ENCODE results near the gene KIAA1671. TPM values are rescaled to one million over a fixed set of nuclear protein-coding genes. Genes with fewer than 3 reads are reported as not detected.
A peak's percentile ranks its signal among the peaks of the same experiment; 100 is the strongest.

The KIAA1671 gene
- total RNA-seq, 1 donor: 10.7 TPM

DNA sequence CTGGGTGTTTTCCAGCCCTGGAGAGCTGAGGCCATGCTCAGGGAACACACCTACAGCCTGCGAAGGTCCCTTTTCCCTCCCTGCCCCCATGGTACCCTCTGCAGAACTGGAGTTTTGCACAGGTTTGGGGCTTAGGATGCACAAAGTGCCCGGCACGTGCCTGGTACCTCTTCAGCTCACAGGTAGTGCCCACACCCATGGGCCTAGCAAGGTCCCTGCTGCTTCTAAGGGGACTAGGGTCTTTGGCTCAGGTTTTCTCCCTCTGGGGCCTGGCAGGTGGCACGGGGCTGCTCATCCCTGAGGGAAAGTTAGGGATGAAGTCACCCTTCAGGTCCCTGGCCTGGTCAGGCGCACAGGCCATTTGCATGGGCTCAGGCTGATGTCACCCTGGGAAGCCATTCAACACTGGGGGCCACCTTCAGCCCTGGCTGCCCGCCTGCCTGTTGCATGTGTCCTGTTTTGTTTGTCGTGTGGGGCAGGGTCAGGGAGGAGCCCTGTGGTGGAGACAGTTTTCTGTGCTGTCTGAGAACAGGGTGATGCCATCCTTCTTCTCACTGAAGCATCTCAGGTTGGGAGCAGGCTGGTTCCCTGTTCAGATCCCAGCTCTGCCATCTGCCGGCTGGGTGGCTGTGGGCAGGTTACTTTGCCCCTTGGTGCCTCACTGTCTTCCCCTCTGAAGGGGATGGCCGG is 178.8 kb downstream of the KIAA1671 start:
- H3K4me3 ChIP-seq (ENCODE audit: low read depth, low read length): no peak overlapping the region
- no peak for DNase-seq (ENCODE audit: low read depth)
- TF ChIP-seq, protein P1, sequence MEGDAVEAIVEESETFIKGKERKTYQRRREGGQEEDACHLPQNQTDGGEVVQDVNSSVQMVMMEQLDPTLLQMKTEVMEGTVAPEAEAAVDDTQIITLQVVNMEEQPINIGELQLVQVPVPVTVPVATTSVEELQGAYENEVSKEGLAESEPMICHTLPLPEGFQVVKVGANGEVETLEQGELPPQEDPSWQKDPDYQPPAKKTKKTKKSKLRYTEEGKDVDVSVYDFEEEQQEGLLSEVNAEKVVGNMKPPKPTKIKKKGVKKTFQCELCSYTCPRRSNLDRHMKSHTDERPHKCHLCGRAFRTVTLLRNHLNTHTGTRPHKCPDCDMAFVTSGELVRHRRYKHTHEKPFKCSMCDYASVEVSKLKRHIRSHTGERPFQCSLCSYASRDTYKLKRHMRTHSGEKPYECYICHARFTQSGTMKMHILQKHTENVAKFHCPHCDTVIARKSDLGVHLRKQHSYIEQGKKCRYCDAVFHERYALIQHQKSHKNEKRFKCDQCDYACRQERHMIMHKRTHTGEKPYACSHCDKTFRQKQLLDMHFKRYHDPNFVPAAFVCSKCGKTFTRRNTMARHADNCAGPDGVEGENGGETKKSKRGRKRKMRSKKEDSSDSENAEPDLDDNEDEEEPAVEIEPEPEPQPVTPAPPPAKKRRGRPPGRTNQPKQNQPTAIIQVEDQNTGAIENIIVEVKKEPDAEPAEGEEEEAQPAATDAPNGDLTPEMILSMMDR (IDR thresholded peaks at IDR 0.05; ENCODE audit: insufficient read depth, low read length): no peak

DNA sequence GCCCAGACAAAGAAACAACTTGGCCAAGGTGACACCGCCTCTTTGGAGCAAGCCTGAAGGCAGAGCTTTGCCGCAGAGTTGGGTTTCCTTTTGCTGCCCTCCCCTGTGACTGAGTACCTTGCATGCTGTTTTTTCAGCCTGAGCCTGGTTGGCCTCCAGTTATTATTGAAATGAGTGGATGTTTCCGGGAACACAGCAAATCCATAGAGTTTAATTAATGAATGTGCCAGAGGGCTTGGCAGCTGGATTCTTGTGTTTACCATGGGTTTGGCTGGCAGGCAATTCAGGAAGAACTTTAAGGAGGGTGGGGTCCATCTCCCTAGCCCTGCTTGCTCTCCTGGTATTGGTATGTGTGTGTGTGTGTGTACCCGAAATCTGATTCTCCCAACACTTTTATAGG is 181.5 kb downstream of the KIAA1671 start:
- TF ChIP-seq, protein P1 (IDR thresholded peaks at IDR 0.05; ENCODE audit: insufficient read depth, low read length): no peak
- H3K4me3 ChIP-seq (ENCODE audit: low read depth, low read length): no peak overlapping the region
- peak; percentile 39 for DNase-seq (ENCODE audit: low read depth)

DNA sequence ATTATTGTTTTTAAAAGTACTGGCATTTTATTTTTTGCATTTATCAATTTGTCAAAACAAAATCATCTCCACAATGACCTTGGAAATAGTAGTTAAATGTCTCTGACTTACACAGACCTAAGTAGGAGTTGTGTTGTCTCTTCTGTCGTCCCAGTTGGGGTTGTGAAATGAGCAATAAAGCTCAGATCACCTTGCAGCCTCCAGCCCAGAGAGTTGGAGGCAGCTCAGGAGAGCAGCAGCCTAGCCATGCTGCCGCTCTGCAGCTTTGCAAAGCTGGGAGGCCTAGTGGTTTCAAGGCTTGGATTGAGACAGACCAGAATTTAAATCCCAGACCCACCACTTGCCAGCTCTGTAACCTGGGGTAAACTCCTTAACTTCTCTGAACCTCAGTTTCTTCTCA is 181.9 kb downstream of the KIAA1671 start:
- DNase-seq (ENCODE audit: low read depth): no peak
- no peak overlapping the region for H3K4me3 ChIP-seq (ENCODE audit: low read depth, low read length)
- TF ChIP-seq, protein P1 (IDR thresholded peaks at IDR 0.05; ENCODE audit: insufficient read depth, low read length): no peak

DNA sequence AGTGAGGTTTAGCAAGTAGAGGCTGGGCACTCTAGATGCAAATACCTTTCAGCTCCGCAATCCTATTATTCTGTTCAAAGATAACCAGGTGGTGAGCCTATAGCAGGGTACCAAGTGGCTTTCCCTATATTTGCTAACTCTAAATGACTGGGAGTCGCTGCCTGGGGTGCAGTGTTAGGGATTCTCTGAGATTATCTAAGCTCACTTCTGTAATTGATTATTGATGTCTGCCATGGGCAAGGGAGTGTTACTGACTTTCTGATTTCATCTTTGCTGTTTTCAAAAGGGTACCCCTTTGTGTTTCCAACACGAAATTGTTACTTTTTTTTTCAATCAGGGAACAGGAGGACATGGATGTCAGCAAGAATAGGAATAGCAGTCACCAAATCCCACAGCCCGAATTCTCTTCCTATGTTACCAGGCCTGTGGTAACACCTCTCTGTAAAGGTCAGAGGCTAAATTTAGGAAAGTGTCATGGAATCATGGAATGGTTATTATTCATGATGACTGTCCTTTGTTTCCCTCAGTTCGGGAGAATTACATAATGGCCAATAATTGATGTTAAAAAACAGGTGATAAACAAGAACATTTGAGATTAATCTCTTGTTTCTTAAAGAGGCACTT is 184.5 kb downstream of the KIAA1671 start:
- no peak overlapping the region for H3K4me3 ChIP-seq (ENCODE audit: low read depth, low read length)
- TF ChIP-seq, protein P1 (IDR thresholded peaks at IDR 0.05; ENCODE audit: insufficient read depth, low read length): no peak
- no peak for DNase-seq (ENCODE audit: low read depth)

DNA sequence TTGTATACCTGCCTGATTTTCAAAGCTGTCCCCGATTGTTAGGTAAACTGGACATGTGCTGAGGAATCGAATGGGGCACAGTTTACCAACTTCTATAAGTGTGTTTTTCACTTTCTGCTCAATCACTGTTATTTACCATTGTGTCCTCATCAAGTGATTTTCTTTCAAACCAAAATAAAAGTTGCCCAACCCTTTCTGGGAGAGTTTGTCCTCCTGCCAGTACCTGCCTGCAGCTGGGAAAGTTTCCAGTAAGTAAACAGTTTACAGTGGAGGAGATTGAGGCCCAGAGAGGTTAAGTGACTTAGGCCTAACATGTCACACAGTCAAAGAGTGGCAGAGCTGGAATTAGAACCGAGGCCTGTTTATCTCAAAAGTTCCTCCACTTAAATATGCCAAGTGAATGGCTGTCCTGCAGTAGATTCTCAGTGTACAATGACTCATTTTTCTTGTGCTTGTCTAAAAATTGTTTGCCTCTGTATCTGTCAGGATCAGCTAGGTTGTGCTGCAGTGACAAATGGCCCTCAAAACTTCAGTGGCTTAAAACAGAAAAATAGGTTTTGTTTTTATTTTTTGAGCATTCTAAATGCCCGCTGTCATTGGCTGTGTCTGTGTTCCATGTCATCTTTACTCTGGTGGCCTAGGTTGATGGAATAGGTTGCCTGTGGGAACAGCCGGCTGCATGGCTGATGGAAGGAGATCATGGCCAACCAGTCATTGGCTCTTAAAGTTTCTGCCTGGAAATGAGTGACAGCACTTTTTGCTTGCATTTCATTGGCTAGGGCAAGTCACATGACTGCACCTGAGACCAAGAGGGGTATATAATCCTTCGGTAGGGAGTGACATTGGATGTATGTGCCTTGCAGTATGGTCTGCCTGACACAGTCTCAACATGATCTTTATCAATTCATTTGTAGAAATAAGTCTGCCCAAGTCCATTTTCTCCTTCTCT is 185.3 kb downstream of the KIAA1671 start:
- TF ChIP-seq, protein P1 (IDR thresholded peaks at IDR 0.05; ENCODE audit: insufficient read depth, low read length): no peak
- H3K4me3 ChIP-seq (ENCODE audit: low read depth, low read length): no peak overlapping the region
- DNase-seq (ENCODE audit: low read depth): no peak

DNA sequence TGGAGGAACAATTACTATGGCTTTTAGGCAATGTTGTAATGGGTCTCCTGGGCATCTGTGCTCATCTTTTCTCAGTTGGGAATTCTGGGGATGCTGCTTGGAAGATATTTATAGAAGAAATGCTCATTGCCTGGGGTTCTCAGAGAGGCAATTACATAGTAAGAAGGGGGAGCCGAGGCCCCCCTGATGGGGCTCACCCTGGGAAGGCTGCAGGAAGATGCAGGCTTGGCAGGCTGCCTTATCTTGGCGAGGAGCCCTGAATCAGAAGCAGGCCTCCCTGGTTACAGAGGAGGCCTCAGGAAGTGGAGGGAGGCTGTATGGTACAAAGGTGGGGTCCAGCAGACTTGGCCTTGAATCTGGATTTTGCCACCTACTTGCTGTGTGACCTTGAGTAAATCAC is 186.5 kb downstream of the KIAA1671 start:
- DNase-seq (ENCODE audit: low read depth): peak; percentile 11
- TF ChIP-seq, protein P1 (IDR thresholded peaks at IDR 0.05; ENCODE audit: insufficient read depth, low read length): no peak
- no peak overlapping the region for H3K4me3 ChIP-seq (ENCODE audit: low read depth, low read length)

Measured in fibroblast of the aortic adventitia (primary cell).